Measurements from ENCODE around the gene PLA2G15.
"Not testable (repeated sequence)": the region's sequence is repeated elsewhere in the genome, so short reads cannot be mapped to it uniquely, and the experiment has no call there.

The PLA2G15 gene

DNA sequence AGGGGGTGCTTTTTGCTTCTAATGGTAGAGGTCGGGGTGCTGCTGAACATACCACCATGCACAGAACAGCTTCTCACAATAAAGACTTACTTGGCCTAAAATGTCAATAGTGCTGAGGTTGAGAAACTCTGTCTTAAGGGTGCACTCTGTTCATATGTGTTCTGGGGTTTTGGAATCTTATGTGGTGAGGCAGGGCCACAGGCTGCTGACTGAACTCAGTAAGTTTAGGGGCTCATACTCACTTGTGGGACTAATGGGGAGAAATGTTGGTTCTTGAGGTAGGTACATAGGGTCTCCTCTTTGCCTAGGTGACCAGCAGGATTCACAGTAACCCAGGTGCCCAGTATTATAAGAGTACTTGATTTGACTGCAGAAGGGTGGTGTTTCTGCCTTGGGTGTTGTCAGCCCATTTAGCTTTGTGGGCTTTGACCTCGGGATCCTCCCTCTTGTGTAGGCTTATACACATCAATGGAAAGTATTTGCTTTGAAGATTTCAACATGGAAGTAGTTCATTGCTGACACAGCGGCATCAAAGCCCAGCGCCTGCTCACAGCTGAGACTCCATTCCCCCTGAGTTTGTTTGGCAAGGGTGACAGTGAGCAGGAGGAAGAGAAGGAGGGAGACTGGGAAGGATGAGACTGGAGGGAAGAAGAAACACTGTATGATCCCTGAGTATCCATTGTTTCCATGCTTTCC is 36.3 kb downstream of the PLA2G15 start:
- no peak for DNase-seq

DNA sequence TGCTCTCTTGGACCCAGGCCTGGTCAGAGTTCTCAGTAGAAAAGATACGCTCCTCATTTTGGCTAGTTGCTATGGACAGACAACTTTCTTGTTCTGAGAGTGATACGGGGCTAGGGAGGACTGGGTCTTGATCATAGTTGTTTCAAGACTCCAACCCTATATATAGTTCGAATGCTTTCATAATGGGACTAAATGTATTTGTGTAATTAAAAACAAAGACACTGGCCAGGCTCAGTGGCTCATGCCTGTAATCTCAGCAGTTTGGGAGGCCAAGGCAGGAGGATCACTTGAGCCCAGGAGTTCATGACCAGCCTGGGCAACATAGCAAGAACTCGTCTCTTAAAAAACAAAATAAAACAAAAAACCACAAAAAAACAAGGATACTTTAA is 36.9 kb downstream of the PLA2G15 start:
- no peak for DNase-seq

DNA sequence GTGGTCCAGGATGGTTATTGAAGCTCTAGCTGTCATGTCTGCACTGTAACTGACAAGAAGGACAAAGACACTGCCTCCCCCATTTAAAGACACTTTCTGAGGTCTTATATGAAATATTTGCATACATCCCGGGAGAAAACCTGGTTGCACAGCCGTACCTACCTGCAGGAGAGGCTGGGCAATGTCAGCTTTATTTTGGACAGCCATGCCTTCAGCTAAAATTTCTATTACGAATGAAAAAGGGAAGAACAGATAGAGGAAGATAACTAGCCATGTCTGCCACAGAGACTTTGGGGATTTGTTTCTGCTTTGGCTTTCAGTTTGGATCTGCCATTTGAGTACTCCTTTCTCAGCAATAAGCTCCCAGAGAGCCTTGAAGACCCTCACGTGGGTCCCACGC is 38.2 kb downstream of the PLA2G15 start:
- DNase-seq: no peak

DNA sequence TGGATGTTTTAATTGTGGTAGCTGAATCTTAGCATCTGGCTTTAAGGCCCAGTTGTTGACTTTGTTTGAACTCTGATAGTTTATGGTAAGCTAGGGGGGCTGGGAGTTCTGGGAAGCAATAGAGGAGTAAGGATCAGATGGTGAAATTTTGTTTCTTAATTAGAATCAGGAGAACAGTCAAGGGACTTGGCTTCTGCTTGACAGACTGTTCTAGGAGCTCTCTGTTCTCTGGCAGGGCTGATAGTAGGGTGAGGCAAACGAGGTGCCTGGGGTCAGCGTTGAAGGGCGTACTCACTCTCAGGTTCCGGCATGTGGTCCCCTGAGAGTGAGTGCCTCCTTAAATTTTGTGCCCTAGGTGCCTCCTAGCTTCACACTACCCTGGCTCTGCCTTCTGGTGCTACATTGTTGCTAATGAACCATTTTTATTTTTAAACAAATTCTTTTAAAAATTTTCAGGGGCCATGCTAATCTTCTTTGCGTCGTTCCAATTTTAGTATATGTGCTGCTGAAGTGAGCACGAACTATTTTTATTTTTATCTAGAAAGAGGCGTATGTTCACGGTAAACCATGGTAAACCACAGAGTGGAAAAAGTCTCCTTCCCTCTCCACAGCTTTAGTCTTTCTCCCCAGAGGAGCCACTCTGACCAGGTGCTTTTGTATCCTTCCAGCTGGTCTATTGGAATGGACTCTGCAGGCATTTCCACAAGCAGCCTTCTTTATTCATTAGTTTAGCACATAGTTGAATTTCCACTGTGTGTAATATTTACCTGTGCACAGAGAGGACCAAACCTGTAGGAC is 38.8 kb downstream of the PLA2G15 start:
- no peak for DNase-seq

DNA sequence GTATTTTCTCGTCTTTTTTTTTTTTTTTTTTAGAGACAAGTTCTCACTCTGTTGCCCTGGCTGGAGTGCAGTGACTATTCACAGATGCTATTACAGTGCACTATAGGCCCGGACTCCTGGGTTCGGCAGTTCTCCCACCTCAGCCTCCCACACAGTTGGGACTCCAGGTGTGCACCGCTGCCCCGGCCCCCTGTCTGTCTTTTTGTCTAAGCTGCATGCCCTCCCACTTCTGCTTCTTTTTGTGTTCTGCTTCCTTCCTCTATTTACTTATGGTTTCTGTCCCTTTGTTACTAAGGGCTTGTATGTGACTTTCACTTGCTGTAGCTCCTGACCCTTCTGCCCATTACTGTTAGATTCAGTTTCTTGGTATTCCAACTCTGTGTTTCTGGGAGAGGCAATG is 39.7 kb downstream of the PLA2G15 start:
- no peak for DNase-seq

DNA sequence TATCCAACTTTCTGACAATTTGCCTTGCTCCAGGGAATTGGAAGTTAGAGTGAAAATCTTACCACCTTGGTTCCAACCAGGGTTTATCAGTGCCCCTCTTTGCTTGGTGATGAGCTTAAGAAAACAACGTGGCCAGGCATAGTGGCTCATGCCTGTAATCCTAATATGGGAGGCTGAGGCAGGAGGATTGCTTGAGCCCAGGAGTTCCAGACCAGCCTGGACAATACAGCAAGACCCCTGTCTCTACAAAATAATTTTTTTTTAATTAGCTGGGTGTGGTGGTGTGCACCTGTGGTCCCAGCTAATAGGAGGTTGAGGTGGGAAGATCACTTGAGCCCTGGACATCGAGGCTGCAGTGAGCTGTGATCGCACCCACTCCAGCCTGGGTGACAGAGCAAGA is 40.5 kb downstream of the PLA2G15 start:
- no peak for DNase-seq

DNA sequence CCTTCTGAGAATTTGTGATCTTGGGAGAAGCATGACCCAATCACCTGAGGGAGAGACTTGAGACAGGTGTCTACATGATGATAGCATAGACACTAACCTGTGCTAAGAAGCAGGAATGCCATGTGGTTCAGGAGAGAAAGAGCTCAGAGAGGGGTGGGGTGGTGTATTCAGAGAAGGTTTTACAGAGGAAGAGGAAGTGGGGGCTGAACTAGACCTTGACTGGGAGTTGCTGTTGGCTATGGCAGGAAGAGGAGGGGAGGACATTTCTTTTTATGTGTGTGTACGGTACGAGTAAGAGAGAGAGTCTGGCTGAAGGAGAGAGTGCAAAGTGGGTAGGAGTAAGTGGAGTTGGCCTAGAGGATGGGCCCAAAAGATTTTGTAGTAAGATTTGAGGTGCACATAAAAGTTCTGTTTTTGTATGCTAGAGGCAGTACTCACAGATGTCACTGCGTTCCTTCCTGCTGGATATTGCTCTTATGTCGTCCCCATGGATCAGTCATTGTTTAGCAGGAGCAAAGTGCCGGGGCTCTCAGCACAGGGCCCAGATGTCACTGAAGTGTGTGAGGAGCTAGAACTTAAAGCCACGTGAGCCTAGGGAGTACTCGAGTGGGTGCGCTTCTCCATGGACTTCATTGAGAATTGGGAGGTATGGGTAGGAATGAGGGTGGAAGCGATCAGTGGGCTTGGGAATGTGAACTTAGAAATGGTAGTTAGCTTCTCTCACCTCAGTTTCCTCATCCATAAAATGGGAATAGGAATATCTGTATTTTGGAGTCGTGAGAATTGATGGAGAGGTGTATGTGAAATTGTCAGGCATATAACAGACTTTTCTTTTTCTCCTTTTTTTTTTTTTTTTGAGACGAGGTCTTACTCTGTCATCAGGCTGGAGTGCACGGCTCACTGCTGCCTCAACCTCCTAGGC is 41.2 kb downstream of the PLA2G15 start:
- DNase-seq: no peak

DNA sequence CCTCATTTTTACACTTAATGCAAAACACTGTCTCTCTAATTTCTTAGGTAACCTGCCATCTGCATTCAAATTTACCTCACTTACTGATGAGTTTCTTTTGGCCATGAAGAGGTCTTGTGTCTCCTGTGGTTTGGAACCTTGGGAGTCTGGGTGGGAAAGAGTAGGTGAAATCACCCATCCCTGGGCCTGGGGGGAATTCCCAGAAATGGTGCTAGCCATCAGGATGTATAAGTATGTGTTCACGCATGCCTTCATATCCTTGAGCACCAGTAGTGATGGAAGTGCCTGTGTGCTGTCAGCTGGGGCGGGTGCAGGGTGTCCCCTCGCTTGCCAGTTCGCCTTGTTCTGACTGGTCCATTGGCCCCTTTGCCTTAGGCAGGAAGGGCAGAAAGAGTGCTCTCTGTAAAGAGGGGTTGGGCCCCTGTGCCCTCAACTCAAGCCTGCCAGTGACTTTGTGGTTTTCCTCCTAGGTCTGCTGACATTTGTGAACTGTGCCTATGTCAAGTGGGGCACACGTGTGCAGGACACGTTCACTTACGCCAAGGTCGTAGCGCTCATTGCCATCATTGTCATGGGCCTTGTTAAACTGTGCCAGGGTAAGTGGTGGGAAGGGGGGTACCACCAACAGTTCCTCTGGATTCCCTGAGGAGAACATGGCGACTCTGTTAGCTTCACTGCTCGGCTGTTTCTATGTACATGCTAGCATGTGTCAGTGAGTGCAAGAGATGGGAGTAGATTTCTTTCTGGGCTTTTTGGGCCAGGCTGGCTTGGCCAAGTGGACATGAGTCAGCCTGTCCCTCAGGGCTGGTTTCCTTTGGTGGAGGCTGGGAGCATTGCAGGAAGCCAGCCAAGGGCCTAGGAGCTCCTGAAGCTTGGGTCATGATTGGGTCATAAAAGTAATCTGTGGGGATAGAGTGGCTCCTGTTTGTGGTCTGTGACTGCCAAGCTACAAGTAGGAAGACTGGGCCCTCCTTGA is 42.4 kb downstream of the PLA2G15 start:
- DNase-seq: no peak

DNA sequence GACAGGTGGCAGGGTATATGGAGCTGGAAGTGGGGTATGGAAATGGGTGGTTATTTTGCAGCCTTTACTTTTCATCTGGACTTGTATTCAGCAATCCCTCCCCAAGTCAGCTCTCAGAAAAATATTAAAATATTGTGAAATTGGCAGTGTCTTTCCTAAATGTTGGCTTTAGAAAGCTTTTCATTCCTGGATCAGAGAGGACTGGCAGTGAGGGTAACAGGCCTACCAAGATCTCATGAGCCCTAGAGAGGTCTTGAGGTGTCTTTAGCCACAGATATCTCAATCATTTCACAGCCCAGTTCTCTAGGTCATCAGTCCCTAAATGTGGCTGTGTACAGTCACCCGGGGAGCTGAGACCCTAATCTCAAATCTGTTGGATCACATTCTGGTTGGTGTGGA is 43.1 kb downstream of the PLA2G15 start:
- no peak for DNase-seq

DNA sequence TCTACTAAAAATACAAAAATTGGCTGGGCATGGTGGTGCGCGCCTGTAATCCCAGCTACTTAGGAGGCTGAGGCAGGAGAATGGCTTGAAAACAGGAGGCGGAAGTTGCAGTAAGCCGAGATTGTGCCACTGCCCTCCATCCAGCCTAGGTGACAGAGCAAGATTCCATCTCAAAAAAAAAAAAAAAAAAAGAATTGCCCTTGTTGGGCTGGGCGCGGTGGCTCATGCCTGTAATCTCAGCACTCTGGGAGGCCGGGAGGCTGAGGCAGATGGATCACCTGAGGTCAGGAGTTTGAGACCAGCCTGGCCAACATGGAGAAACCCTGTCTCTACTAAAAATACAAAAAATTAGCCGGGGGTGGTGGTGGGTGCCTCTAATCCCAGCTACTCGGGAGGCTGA is 43.6 kb downstream of the PLA2G15 start:
- DNase-seq: not testable (repeated sequence)

DNA sequence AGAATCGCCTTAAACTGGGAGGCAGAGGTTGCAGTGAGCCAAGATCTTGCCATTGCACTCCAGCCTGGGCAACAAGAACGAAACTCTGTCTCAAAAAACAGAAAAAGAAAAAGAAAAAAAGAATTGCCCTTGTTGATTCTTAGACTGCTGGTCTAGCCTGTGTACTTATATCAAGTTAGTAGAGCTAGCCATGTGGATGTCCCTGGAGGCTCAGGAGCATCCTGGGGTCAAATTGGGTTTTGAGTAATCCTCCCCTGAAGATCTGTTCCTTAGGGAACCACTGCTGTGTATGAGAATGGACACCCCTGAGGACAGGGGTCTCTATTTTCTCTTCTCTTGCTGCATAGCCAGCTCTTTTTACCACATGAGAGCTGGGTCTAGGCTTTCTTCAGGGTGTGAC is 44.0 kb downstream of the PLA2G15 start:
- no peak for DNase-seq

DNA sequence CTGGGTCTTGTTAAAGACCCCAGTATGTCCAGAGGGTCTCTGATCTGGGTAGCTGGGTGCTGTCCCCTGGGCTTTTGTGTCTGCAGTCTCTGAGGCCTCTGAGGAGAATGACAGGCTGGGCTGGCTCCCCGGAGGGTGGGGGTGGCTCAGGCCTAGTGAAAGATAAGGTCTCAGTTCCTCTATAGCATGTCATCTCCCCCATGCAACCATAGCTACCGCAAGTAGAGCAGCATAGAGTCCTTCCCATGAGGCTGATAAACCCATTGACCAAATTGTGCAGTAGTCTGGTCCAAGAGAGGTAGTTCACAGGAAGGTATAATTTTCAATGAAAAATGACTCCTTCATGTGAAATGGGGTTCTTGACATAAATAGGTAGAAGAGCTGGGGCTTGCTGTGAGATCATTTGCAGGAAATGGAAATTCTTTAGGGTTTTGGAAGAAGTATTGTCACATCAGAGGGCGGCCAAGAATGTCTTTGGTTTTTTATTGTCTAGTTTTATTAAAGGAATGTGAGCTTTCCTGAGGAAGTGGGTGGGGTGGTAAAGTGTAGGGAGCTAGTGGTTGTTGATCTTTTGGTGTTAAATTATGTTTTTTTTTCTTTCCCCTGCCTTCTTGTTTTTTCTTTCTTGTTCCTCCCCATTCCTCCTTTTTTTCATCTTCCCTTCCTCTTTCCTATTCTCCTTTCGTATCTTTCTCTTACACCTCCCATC is 44.6 kb downstream of the PLA2G15 start:
- DNase-seq: no peak

DNA sequence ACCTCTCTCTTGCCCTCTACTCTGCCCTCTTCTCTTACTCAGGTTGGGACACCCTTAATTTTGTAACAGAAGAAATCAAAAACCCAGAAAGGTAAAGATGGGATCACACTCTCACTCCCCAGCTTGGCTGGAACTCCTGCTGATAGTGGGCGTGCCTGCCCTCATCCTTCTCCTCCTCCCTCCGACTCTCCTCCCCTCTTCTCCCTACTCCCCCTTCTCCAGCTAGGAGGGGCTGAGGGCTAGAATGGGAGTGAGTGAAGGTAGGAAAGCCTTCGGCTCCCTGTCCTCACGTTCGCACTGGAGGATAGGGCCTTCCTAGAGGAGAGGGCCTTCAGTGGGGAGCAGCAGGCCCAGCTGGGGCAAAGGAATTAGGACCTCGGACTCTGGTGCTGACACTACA is 45.3 kb downstream of the PLA2G15 start:
- no peak for DNase-seq

DNA sequence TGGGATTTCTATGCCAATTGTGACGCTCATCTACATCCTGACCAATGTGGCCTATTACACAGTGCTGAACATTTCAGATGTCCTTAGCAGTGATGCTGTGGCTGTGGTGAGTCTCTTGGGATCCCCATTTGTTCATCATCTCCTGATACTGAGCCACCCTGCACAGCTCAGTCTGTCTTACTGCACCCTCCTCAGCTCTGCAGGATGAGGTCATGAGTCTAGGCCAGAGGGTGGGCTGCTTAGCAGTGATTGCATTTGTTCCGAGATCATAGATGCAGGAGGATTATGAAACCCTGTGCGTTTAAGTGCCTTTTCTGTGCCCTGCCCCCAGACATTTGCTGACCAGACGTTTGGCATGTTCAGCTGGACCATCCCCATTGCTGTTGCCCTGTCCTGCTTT is 46.1 kb downstream of the PLA2G15 start:
- no peak for DNase-seq

DNA sequence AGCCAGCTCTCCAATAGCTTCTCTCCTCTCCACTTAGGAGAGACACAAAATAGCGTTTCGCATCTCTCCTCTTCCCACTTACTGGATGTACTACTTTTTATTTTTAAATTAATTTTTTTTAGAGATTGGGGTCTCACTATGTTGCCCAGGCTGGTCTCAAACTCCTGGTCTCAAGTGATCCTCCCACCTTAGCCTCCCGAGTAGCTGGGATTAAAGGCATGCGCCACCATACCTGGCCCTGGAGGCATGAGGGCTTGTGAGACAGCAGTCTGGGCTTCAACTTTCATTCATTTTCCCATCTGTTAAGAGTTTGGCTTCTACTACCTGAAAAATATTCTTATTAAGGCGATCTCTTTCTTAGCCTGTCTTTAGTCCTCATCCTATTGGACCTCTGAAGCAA is 47.3 kb downstream of the PLA2G15 start:
- DNase-seq: no peak

DNA sequence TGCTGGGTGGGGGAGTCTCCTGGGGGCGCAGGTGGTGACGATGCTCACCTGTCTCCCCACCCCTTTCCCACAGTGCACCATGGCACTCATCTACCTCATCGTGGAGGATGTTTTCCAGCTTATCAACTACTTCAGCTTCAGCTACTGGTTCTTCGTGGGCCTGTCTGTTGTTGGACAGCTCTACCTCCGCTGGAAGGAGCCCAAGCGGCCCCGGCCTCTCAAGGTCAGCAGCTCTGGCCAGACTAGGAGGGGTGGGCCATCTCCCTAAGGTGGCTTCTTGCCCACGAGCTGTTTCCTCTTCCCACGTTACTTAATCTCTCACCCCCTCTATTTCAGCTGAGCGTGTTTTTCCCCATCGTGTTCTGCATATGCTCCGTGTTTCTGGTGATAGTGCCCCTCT is 51.1 kb downstream of the PLA2G15 start:
- DNase-seq: no peak

DNA sequence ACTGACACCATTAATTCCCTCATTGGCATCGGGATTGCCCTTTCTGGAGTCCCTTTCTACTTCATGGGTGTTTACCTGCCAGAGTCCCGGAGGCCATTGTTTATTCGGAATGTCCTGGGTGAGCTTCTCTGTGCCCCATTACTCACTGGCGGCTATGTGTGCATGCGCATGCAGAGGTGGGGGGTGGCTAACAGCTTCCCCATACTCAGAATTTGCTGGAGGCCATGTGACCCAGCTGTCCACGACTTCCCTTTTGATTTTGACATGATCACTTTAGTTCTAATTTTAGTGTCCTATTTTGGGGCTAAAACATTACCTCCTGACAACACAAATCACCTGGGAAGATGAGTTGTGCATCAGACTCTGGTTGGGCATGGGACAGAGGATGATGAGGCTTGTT is 51.5 kb downstream of the PLA2G15 start:
- no peak for DNase-seq

DNA sequence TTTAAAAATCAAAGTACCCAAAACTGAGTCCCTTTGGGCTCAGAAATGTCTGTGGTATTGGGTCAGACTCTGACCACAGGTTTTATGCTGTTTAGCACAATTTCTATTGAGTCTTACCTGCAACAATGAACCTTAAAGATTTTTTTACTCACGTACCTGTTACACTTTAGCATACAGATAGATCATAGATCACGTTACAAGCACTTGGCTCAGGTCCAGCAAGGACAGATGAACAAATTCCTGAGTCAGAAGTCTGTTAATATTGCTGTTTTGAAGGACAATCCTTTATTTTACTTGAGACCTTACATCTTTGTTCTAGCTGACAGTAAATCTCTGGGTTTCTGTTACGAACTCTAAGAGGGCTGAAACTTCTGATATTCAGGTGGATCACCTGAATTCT is 52.7 kb downstream of the PLA2G15 start:
- DNase-seq: no peak

DNA sequence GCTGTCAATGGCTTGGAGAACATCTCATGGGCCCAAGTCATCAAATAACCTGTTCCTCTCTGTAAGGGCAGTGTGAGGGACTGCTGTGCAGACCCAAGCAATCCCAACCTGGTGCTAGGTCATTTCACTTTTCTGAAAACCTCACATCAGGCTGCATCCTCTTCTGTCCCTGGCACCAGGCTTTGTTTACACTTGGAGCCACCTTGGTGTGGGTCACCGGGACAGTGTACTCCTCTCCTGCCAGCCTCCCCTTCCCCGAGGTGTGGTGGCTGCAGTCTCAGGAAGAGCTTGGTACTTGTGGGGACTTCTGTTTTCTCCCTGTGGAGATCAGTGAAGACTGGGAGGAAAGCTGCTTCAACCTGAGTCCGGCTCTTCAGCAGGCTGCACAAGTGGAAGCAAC is 53.1 kb downstream of the PLA2G15 start:
- DNase-seq: no peak

DNA sequence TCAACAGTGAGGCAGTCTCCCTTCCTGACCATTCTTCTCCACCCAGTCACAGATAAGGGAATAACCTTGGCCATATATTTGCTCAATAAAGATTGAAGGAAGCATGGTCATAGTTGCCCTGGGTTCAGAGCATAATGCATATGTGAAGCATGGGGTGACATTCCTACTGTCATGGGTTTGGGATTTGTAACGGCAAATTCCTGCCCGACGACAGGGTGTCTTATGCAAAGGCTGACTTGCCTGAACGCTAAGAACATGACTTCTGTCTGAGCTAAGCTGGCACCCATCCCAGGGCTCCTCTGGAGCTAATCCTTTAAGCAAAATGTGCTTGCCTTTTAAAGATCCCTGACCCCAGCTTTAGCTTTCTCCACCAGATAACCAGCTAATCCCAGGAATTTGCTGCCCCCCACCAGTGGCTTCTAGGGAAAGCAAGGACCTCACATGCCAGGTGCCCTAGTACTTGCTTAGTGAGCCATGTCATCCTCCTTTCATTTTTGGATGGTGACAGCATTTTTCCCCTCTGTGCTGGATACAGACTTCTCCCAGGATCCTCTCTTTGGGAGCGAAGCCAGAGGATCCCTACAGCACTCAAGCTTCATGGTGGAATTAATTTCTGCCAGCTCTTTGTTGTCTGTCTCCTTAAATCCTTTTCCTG is 53.9 kb downstream of the PLA2G15 start:
- no peak for DNase-seq
